ENCODE results near the gene LRRC70.

LRRC70 gene

GRCh38 chr5:62581836-62582597, 3.4 kb downstream of the LRRC70 start:
- H3K9me3 ChIP-seq, result no peaks in the 10 kb centered on the region
- no peaks in the 10 kb centered on the region for H3K36me3 ChIP-seq
- peaks cover 42 to 44% of the 10 kb centered on the region in 2 experiments for H3K4me1 ChIP-seq (ENCODE audit: control insufficient read depth in 1 of 2, insufficient read depth in 1 of 2, low read depth in 1 of 2, low read length in 1 of 2)
- no peak for TF ChIP-seq CTCF (IDR thresholded peaks at IDR 0.05)
- no peaks in the 10 kb centered on the region for H3K27me3 ChIP-seq
- H3K4me3 ChIP-seq (ENCODE audit: low read depth in 1 of 2, low read length in 1 of 2), result no peak overlapping the region
- no peak overlapping the region for H3K27ac ChIP-seq

GRCh38 chr5:62584391-62584790, 5.8 kb downstream of the LRRC70 start:
- Histone ChIP-seq H3K27me3 (no peaks in the 10 kb centered on the region), H3K36me3 (no peaks in the 10 kb centered on the region), H3K9me3 (no peaks in the 10 kb centered on the region), H3K27ac (no peak overlapping the region), H3K4me3 (ENCODE audit: low read depth in 1 of 2, low read length in 1 of 2) (no peak overlapping the region), H3K4me1 (ENCODE audit: control insufficient read depth in 1 of 2, insufficient read depth in 1 of 2, low read depth in 1 of 2, low read length in 1 of 2) (peaks cover 32 to 36% of the 10 kb centered on the region in 2 experiments)
- no peak for TF ChIP-seq CTCF (IDR thresholded peaks at IDR 0.05)

- H3K4me3 ChIP-seq (ENCODE audit: low read depth in 1 of 2, low read length in 1 of 2), result no peak overlapping the region
- H3K4me1 ChIP-seq (ENCODE audit: control insufficient read depth in 1 of 2, insufficient read depth in 1 of 2, low read depth in 1 of 2, low read length in 1 of 2), result peaks cover 31 to 35% of the 10 kb centered on the region in 2 experiments
- no peak for TF ChIP-seq CTCF (IDR thresholded peaks at IDR 0.05)
- H3K27me3 ChIP-seq, result no peaks in the 10 kb centered on the region
- H3K36me3 ChIP-seq, result no peaks in the 10 kb centered on the region
- peak overlapping the region; percentile 58 for H3K27ac ChIP-seq
- no peaks in the 10 kb centered on the region for H3K9me3 ChIP-seq
Observed at GRCh38 chr5:62585306-62585705, 6.7 kb downstream of the LRRC70 start.

- Histone ChIP-seq H3K36me3 (no peaks in the 10 kb centered on the region), H3K4me3 (ENCODE audit: low read depth in 1 of 2, low read length in 1 of 2) (no peak overlapping the region), H3K4me1 (ENCODE audit: control insufficient read depth in 1 of 2, insufficient read depth in 1 of 2, low read depth in 1 of 2, low read length in 1 of 2) (peaks cover 29 to 31% of the 10 kb centered on the region in 2 experiments), H3K27me3 (no peaks in the 10 kb centered on the region), H3K9me3 (no peaks in the 10 kb centered on the region), H3K27ac (peak overlapping the region; percentile 58)
- TF ChIP-seq CTCF (IDR thresholded peaks at IDR 0.05), result no peak
Observed at GRCh38 chr5:62585751-62586150, 7.1 kb downstream of the LRRC70 start.

GRCh38 chr5:62587737-62588136, 9.1 kb downstream of the LRRC70 start:
- Histone ChIP-seq H3K27ac (no peak overlapping the region), H3K27me3 (no peaks in the 10 kb centered on the region), H3K4me1 (ENCODE audit: control insufficient read depth in 1 of 2, insufficient read depth in 1 of 2, low read depth in 1 of 2, low read length in 1 of 2) (peaks cover 23 to 28% of the 10 kb centered on the region in 2 experiments), H3K36me3 (no peaks in the 10 kb centered on the region), H3K4me3 (ENCODE audit: low read depth in 1 of 2, low read length in 1 of 2) (no peak overlapping the region), H3K9me3 (no peaks in the 10 kb centered on the region)
- no peak for TF ChIP-seq CTCF (IDR thresholded peaks at IDR 0.05)

Data from neutrophil (primary cell).